GM12864 (cell line): ENCODE data around the gene MFAP5.

Source experiments
- DNase-seq: peaks from one replicate; pipeline ENCODE4 v3.0.0-alpha.2; 2011; ENCODE audit warnings: low read depth
- H3K4me3 ChIP-seq: 2 replicates; pipeline ENCODE4 v1.5.1; 2011; ENCODE audit warnings: mild to moderate bottlenecking, low read depth, low read length, control low read depth
- CTCF ChIP-seq: IDR thresholded peaks from 2 replicates; pipeline ENCODE4 v1.5.1; 2011; ENCODE audit warnings: low read depth, mild to moderate bottlenecking, moderate library complexity, low read length, control low read depth, inconsistent platforms; ENCODE audit errors: missing control alignments

Gene MFAP5

DNA sequence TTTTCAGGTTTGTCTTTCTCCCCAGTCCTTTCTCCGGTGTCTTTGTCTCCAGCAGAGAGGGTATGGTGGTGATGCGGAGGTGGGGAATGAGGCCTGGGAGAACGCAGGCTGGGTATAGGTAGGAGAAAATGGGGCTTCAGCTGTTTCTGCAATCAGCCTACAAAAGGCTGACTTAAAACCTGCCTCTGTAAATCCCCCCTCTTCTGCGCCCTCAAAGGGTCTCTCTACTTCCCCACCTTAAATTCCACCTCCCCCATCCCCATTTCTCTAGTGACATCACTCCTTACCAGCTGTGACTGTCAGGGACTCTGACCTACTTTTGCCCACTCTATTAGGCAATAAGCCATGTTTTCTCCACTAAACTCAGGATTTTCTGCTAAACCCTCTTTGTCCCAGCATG lies 27.1 kb upstream of the MFAP5 start:
- no peak for DNase-seq
- H3K4me3 ChIP-seq, result no peak overlapping the region
- TF ChIP-seq CTCF, result no peak

DNA sequence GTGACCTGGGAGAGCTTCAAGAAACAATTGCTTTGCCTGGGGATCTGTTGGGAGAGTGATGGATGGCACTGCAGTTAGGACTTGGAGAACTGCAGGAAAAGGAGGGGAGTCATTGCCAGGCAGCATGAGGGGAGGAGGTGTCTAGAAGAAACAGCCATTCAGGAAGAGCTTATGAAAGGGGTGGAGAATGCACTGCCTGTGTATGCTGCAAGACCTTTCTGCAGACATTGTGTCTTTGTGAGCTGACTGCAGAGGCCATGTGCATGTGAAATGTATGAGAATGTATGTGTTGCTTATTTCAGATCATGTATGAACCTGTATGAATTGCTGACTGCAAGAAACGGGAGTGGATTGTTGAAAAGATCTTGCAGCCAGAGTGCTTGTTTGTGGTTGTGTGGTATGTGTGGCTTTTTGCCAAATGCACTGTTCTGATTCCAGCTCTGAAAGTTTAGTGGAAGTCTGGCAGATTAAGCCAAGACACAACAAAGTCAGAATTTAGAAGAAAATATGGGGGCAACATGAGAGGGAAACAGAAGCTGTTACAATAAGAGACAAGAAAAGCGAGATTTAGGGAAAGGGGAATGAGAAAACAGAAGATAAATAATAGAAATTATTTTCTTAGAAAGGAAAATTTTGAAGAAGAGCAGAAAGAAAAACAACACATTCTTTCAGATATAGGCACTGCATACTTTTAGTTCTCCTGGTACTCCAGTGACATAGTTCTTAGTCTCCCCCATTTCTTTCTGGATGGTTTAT lies 25.4 kb upstream of the MFAP5 start:
- no peak for TF ChIP-seq CTCF
- H3K4me3 ChIP-seq, result no peak overlapping the region
- no peak for DNase-seq

GRCh38 chr12:8685051-8685450 lies 22.4 kb upstream of the MFAP5 start:
- no peak overlapping the region for H3K4me3 ChIP-seq

DNA sequence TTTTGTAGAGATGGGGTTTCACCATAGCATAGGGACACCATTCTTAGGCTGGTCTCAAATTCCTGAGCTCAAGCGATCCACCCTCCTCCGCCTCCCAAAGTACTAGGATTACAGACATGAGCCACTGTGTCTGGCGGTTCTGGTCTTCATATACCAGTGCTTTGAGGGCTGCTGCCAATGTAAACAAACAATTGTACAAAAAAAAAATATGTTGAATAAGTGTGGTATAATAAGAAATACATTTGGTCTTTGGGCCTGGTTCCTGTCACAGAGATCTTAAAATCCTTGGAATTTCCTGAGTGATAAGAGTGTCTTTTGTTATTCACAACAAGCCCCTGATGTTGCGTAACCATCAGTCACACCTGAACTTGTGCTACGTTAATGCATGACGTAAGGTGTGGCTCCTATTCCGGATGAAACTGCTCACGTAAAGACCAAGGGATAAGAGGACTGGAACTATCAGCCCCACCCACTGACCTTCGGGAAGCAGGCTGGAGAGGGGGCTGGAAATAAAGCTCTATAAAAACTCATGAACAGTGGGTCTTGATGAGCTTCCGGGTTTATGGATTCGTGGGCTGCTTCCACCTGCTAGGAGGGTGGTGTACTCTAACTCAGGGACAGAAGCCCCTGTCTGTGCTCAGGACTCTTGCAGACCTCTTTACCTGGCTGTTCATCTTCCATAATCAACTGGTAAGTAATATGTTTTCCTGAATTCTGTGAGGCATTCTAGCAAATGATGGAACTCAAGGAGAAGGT lies 18.7 kb upstream of the MFAP5 start:
- no peak for DNase-seq
- H3K4me3 ChIP-seq, result no peak overlapping the region
- no peak for TF ChIP-seq CTCF

More at GRCh38 chr12:8685051-8685450, 22.4 kb upstream of the MFAP5 start:
- no peak for TF ChIP-seq CTCF
- no peak for DNase-seq

GRCh38 chr12:8680533-8680932 lies 17.9 kb upstream of the MFAP5 start:
- TF ChIP-seq CTCF, result no peak
- no peak overlapping the region for H3K4me3 ChIP-seq
- no peak for DNase-seq

- no peak for DNase-seq
- TF ChIP-seq CTCF, result no peak
Measured at GRCh38 chr12:8678661-8679111, 16.1 kb upstream of the MFAP5 start.

More at GRCh38 chr12:8678661-8679111, 16.1 kb upstream of the MFAP5 start:
- H3K4me3 ChIP-seq, result no peak overlapping the region
